ENCODE results near the gene TTC38. TPM values are rescaled to one million over a fixed set of nuclear protein-coding genes. Genes with fewer than 3 reads are reported as not detected.

Gene TTC38
- total RNA-seq, 1 experiment from 2014 or later, result 31.5 TPM

DNA sequence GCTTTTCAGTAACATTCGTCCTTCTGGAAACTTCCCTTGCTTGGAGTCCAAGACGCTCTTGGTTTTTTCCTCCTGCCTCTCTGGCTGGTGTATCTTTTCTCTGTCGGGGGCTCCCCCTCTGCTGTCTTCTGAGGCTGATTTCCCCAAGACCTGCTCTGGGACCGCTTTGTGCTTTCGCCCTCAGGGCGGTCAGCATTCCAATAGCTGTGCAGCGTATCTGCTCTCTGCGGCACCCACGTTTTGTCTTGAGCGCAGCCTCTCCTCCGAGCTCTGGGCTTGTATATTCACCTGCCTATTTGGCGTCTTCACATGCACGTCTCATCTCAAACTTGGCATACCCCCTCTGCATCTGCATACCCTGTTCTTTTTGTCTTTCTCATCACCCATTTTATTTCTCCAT lies 31.3 kb downstream of the TTC38 start:
- no peak overlapping the region for H2AK5ac ChIP-seq (ENCODE audit: insufficient read length, low read length)
- H3K18ac ChIP-seq (ENCODE audit: insufficient read length, low read depth, low read length), result no peak overlapping the region
- no peak overlapping the region for H3K4ac ChIP-seq (ENCODE audit: low read depth, low read length)
- TF ChIP-seq, protein P1, sequence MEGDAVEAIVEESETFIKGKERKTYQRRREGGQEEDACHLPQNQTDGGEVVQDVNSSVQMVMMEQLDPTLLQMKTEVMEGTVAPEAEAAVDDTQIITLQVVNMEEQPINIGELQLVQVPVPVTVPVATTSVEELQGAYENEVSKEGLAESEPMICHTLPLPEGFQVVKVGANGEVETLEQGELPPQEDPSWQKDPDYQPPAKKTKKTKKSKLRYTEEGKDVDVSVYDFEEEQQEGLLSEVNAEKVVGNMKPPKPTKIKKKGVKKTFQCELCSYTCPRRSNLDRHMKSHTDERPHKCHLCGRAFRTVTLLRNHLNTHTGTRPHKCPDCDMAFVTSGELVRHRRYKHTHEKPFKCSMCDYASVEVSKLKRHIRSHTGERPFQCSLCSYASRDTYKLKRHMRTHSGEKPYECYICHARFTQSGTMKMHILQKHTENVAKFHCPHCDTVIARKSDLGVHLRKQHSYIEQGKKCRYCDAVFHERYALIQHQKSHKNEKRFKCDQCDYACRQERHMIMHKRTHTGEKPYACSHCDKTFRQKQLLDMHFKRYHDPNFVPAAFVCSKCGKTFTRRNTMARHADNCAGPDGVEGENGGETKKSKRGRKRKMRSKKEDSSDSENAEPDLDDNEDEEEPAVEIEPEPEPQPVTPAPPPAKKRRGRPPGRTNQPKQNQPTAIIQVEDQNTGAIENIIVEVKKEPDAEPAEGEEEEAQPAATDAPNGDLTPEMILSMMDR (conservative IDR thresholded peaks at IDR 0.05), result no peak
- peaks cover 7% of the 10 kb centered on the region for H3K79me1 ChIP-seq (ENCODE audit: insufficient read depth, low read depth, low read length, poor library complexity, severe bottlenecking)
- no peak overlapping the region for H2BK20ac ChIP-seq (ENCODE audit: low read depth, low read length, poor library complexity, severe bottlenecking)
- peaks cover 9% of the 10 kb centered on the region for H3K23me2 ChIP-seq (ENCODE audit: insufficient read length, low read depth, low read length, poor library complexity, severe bottlenecking)
- H4K91ac ChIP-seq (ENCODE audit: insufficient read length, low read depth, low read length), result no peak overlapping the region
- H3K36me3 Mint-ChIP-seq (ENCODE audit: insufficient read depth in 1 of 3, low read depth in 3 of 3), result peaks cover 17 to 38% (median 35%) of the 10 kb centered on the region in 3 experiments; a peak in 6 of 7 replicates
- H3K4me2 ChIP-seq (ENCODE audit: insufficient read depth, insufficient read length, low read length), result no peak overlapping the region
- H2BK5ac ChIP-seq (ENCODE audit: insufficient read length, low read length), result no peak overlapping the region
- WGBS (ENCODE audit: extremely low coverage, insufficient read length, low lambda C conversion rate), result no CpG with 5 or more reads among the region's 13 CpGs
- no peak overlapping the region for H3K23ac ChIP-seq (ENCODE audit: insufficient read length, low read depth, low read length)
- no peak overlapping the region for H2BK12ac ChIP-seq (ENCODE audit: insufficient read length, low read depth, low read length)
- no peak overlapping the region for H2BK120ac ChIP-seq (ENCODE audit: low read depth, low read length, poor library complexity, severe bottlenecking)
- no peak overlapping the region for H3K56ac ChIP-seq (ENCODE audit: insufficient read length, low read depth, low read length)
- H2AFZ ChIP-seq (ENCODE audit: low read length), result no peak overlapping the region
- peak overlapping the region in 2 of 3 experiments; percentile 7 to 25; a peak in 2 of 7 replicates for H3K27ac Mint-ChIP-seq
- H3T11ph ChIP-seq (ENCODE audit: low read length), result no peak overlapping the region
- peaks cover 4% of the 10 kb centered on the region; the same call in 1 of the 2 replicates for H3K79me2 ChIP-seq (ENCODE audit: insufficient read depth, low read length)
- peak overlapping the region; percentile 61 to 84; a peak in 4 of 5 replicates for H3K4me3 Mint-ChIP-seq
- H4K8ac ChIP-seq (replicated peaks; ENCODE audit: insufficient read length, low read depth, low read length), result no peak overlapping the region
- no peak overlapping the region for H2BK15ac ChIP-seq (ENCODE audit: low read depth, low read length)
- H3K4me1 Mint-ChIP-seq, result peaks cover 23% of the 10 kb centered on the region in 2 experiments
- H3K27ac ChIP-seq (ENCODE audit: insufficient read length, low read depth, low read length), result no peak overlapping the region
- H4K20me1 ChIP-seq (ENCODE audit: control insufficient read depth, insufficient read depth, insufficient read length), result no peaks in the 10 kb centered on the region
- H3K9me3 ChIP-seq (ENCODE audit: control insufficient read depth, low read depth, low read length), result no peaks in the 10 kb centered on the region
- no peak overlapping the region for H3K9ac ChIP-seq (ENCODE audit: extremely low read depth, insufficient read length, low read length)
- no peak overlapping the region for H3K14ac ChIP-seq (ENCODE audit: insufficient read depth, low read length)
- H3K27me3 ChIP-seq (ENCODE audit: insufficient read depth, low read length), result no peaks in the 10 kb centered on the region
- DNase-seq, result no peak
- no peaks in the 10 kb centered on the region for H3K4me1 ChIP-seq (ENCODE audit: insufficient read depth, low read length)
- H3K9me3 Mint-ChIP-seq, result no peaks in the 10 kb centered on the region
- H3K27me3 Mint-ChIP-seq (ENCODE audit: low read depth), result no peaks in the 10 kb centered on the region
- no peak overlapping the region for H4K5ac ChIP-seq (ENCODE audit: insufficient read length, low read depth, low read length)

All from H9 (cell line).